HEK293T (cell line): Measurements from ENCODE around the gene POGLUT3.

Experiments
- CTCF ChIA-PET: fragments of 350-600 bp; formaldehyde crosslinking; extraction: SDS; loops from one replicate; lab custom pipeline; 2021; ENCODE audit warnings: antibody characterized with exemption, inconsistent platforms; lab: Yijun Ruan, JAX
- POLR2A ChIA-PET: fragments of 350-600 bp; formaldehyde crosslinking; extraction: SDS; loops from one replicate; lab custom pipeline; 2020; ENCODE audit warnings: antibody characterized with exemption, inconsistent platforms; lab: Yijun Ruan, JAX
- DNase-seq: peaks from one replicate; pipeline ENCODE4 v3.0.0; 2012; ENCODE audit warnings: mixed read lengths; ENCODE audit errors: extremely low spot score
- ARNT ChIP-seq: fragments of 450-650 bp; IDR thresholded peaks from 2 replicates; pipeline ENCODE4 v1.6.1; 2017; ENCODE audit warnings: mild to moderate bottlenecking
- BHLHE40 ChIP-seq: fragments of 450-650 bp; IDR thresholded peaks from 2 replicates; pipeline ENCODE4 v1.6.1; 2016; ENCODE audit warnings: mild to moderate bottlenecking, moderate library complexity, borderline replicate concordance
- CTBP1 ChIP-seq: fragments of 450-650 bp; IDR thresholded peaks from 2 replicates; pipeline ENCODE4 v1.6.1; 2016; ENCODE audit warnings: borderline replicate concordance
- ELF4 ChIP-seq: fragments of 450-650 bp; IDR thresholded peaks from 2 replicates; pipeline ENCODE4 v1.6.1; 2017; ENCODE audit warnings: antibody characterized with exemption
- FOXA1 ChIP-seq: fragments of 450-650 bp; IDR thresholded peaks from 2 replicates; pipeline ENCODE4 v1.6.1; 2016; ENCODE audit warnings: mild to moderate bottlenecking
- FOXK2 ChIP-seq: fragments of 450-650 bp; IDR thresholded peaks from 2 replicates; pipeline ENCODE4 v1.6.1; 2016; ENCODE audit warnings: mild to moderate bottlenecking
- FOXM1 ChIP-seq: fragments of 450-650 bp; IDR thresholded peaks from 2 replicates; pipeline ENCODE4 v1.6.1; 2017; ENCODE audit warnings: mild to moderate bottlenecking, borderline replicate concordance
- HDGF ChIP-seq: fragments of 450-650 bp; IDR thresholded peaks from 2 replicates; pipeline ENCODE4 v1.6.1; 2017; ENCODE audit warnings: antibody characterized with exemption, borderline replicate concordance
- L3MBTL2 ChIP-seq: fragments of 450-650 bp; conservative IDR thresholded peaks from 2 replicates; pipeline ENCODE4 v1.6.1; 2016; ENCODE audit warnings: mild to moderate bottlenecking
- LEF1 ChIP-seq: fragments of 450-650 bp; IDR thresholded peaks from 2 replicates; pipeline ENCODE4 v1.6.1; 2017; ENCODE audit warnings: mild to moderate bottlenecking, borderline replicate concordance
- NFRKB ChIP-seq: fragments of 450-650 bp; IDR thresholded peaks from 2 replicates; pipeline ENCODE4 v1.6.1; 2016; ENCODE audit warnings: mild to moderate bottlenecking, moderate library complexity
- SP1 ChIP-seq: fragments of 450-650 bp; IDR thresholded peaks from 2 replicates; pipeline ENCODE4 v1.6.1; 2017
- SUZ12 ChIP-seq: fragments of 450-650 bp; IDR thresholded peaks from 2 replicates; pipeline ENCODE4 v1.6.1; 2016; ENCODE audit warnings: mild to moderate bottlenecking
- TARDBP ChIP-seq: fragments of 450-650 bp; IDR thresholded peaks from 2 replicates; pipeline ENCODE4 v1.6.1; 2016
- ZNF384 ChIP-seq: fragments of 450-650 bp; IDR thresholded peaks from 2 replicates; pipeline ENCODE4 v1.6.1; 2016
- TF ChIP-seq, protein P1 (sequence below): fragments of 450-650 bp; IDR thresholded peaks from 2 replicates; pipeline ENCODE4 v1.6.1; 2016

The POGLUT3 gene, protein sequence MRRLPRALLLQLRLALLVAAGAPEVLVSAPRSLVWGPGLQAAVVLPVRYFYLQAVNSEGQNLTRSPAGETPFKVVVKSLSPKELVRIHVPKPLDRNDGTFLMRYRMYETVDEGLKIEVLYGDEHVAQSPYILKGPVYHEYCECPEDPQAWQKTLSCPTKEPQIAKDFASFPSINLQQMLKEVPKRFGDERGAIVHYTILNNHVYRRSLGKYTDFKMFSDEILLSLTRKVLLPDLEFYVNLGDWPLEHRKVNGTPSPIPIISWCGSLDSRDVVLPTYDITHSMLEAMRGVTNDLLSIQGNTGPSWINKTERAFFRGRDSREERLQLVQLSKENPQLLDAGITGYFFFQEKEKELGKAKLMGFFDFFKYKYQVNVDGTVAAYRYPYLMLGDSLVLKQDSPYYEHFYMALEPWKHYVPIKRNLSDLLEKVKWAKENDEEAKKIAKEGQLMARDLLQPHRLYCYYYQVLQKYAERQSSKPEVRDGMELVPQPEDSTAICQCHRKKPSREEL

DNA sequence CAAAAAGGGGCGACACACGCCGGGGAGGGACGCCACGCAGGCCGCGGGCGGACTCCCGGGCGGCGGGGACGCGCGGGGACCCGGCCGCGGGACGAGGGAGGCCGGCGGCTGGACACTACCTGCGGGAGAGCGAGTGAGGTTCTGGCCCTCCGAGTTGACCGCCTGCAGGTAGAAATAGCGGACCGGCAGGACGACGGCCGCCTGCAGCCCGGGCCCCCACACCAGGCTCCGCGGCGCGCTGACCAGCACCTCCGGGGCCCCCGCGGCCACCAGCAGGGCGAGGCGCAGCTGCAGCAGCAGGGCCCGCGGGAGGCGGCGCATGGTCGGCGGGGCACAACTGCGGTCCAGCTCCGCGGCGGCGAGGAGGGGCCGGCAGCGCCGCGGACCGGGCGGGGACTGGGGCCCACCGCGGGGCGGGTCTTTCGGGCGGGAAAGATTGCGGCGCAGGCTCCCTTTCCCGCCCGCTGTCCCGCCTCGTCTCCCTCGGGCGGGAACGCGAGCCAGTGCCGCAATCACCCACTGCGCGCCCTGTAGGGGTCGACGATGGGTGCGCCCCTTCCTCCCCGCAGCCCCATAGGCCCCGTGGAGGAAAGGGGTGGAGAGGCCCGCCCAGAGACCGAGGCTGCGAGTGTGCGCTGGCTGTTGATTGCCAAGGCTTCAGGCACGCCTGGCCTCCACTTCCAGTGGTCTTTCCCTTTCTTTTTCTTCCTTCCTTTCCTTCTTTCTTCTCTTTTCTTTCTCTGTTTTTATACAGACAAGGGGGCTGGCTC lies at the start of gene POGLUT3:
Gene POGLUT3, minus strand, starts transcription at position 339 of the 770 bp plus-strand sequence. Its CDS starts 18 bp downstream, at position 321.
- ChIA-PET CTCF (no interaction called here), POLR2A (interaction anchor here (0.5 to 1.6 kb wide), 8 partner anchors 23 to 119 kb away, joined by 3 to 8 read pairs (median 3); partner anchors contain the start of gene C11orf65)
- DNase-seq: peak; percentile 75
- TF ChIP-seq FOXM1 (peak; percentile 55; the same call in 1 of the 2 replicates), L3MBTL2 (peak; percentile 97), SUZ12 (no peak)

DNA sequence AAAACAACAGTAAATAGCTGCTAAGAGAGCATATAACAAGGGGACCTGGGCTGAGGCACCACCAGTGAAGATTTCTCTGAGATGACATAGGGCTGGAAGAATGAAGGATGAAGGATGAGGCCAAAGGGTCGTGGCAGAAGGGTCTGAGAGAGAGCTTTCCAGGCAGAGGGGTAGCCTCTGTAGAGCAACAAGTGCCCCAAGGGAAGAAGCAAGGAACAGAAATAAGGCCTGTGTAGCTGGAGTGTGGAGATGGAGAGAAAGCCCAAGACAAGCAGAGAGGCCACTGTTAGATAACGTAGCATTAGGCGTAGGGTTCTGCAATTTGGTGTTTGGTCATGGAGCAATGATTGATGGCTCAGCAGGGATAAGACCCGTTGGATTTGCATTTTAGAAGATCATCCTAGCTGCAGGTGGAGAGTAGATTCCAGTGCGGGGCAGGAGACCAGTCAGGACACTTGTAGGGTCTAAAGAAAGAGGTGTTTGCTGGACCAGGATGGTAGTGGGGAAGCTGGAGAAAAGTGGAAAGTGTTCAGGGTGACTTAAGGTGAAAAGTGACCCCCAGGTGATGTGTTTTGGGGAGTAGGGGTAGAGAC lies 47.8 kb upstream of the POGLUT3 start:
- TF ChIP-seq CTBP1: no peak
- no peak for TF ChIP-seq FOXA1
- no peak for TF ChIP-seq ZNF384
- TF ChIP-seq LEF1: no peak
- no peak for TF ChIP-seq NFRKB
- no peak for TF ChIP-seq FOXK2
- no peak for TF ChIP-seq TARDBP
- TF ChIP-seq SP1: no peak
- no peak for TF ChIP-seq ELF4
- TF ChIP-seq, protein P1, sequence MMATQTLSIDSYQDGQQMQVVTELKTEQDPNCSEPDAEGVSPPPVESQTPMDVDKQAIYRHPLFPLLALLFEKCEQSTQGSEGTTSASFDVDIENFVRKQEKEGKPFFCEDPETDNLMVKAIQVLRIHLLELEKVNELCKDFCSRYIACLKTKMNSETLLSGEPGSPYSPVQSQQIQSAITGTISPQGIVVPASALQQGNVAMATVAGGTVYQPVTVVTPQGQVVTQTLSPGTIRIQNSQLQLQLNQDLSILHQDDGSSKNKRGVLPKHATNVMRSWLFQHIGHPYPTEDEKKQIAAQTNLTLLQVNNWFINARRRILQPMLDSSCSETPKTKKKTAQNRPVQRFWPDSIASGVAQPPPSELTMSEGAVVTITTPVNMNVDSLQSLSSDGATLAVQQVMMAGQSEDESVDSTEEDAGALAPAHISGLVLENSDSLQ: no peak
- TF ChIP-seq HDGF: no peak
- no peak for TF ChIP-seq BHLHE40
- no peak for TF ChIP-seq SUZ12
- ChIA-PET POLR2A (no interaction called here), CTCF (no interaction called here)
- no peak for DNase-seq

DNA sequence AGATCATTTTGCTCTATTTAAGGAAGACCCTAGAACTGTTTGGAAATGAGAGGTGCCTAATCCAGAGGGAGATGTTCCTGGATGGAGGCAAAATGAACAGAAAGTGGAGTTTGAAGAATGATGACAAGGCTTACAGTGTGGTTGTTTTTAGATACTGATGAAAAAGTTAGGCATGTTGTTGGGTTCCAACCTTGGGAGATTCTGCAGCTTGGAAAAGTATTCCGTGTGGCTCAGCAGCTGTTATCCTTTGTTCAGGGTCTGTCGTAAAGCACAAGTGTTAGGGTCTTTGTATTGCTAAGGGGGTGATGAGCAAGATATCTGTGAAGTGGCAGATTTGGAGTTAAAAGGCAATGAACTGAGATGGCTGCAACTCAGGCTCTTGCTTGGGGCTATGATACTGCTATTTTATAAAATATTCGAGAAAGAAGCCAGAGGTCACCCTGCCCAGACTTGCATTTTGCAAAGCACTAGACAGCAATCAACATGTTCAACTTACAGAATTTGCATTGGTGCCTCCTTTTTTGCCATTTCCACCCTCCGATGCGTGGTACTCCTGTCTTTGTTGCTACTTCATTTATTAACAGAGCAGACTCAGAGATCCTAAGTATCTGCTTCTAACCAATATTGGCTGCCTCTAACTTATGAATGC lies 45.3 kb upstream of the POGLUT3 start:
- TF ChIP-seq FOXK2 (no peak), L3MBTL2 (no peak), FOXM1 (no peak), SUZ12 (no peak), ELF4 (no peak), CTBP1 (no peak), ARNT (no peak), FOXA1 (no peak), TARDBP (no peak), LEF1 (no peak), BHLHE40 (no peak), SP1 (no peak)
- TF ChIP-seq, protein P1: no peak
- CTCF ChIA-PET: no interaction called here
- POLR2A ChIA-PET: no interaction called here
- no peak for DNase-seq

DNA sequence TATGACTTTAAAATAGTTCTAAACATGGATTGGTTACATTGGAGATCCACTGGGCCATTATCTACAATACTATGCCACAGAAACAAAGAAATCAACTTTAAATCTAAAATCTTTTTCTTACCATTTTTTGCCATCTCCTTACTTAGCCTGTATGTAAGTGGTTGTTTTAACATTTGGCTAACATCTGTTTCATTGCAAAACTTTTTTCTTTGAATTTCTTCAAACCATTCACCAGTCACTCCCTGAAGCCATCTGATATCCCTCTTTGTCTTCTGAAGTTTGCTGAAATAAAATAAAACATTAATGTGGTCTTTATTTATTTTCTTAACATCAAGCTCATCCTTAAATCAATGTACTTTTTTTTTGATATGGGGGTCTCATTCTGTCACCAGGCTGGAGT lies 43.3 kb upstream of the POGLUT3 start:
- TF ChIP-seq HDGF (no peak), SP1 (no peak), NFRKB (no peak), FOXM1 (no peak)
- CTCF ChIA-PET: no interaction called here
- DNase-seq: no peak
- POLR2A ChIA-PET: no interaction called here

DNA sequence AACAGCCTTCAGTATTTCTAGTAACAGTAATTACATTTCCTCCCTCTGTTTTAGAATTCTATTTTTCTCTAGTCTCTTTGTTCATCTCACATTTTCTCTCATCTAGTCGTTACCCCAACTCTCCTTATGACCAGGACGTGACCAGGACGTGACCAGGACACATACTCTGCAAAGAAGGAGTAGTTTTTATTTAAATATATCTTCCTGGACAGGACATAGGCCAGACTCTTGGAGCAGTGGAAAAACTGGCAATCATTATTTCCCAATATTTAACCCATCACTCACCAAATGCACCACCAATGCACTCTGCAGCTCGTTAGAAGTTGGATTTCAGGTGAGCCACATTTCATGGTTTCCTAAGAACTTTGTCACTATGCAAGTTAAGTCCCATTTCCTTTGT lies 40.3 kb upstream of the POGLUT3 start:
- POLR2A ChIA-PET: no interaction called here
- CTCF ChIA-PET: interaction anchor here (0.6 to 0.9 kb wide), 2 partner anchors 9 to 690 kb away, joined by 3 to 4 read pairs; no protein-coding TSS in a partner anchor
- no peak for TF ChIP-seq FOXK2
- DNase-seq: no peak

DNA sequence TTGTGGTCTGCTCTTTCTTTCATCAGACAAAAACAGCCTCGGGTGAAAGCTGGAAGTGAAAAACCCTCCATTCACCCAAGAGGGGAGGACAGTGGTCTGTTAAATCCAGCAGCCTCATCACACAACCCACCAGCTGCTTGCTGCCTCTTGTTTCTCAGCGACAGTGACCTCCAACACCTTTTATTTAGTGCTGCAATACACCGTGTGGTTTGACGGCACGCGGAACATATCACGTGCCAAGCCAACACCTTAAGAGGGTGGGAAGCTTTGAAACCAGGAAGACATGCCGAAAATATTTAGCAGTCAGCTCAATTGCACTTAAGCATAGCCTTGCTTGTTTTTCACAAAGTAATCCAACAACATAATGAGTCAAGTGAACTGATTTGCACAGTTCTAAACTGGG lies 39.8 kb upstream of the POGLUT3 start:
- no peak for DNase-seq
- POLR2A ChIA-PET: no interaction called here
- TF ChIP-seq SP1 (no peak), LEF1 (no peak), FOXK2 (no peak), ARNT (no peak), ZNF384 (no peak), FOXM1 (no peak), CTBP1 (no peak), ELF4 (no peak), SUZ12 (no peak)
- TF ChIP-seq, protein P1: no peak
- CTCF ChIA-PET: interaction anchor here (0.6 kb wide), 1 partner anchor 689 kb away, joined by 4 read pairs; no protein-coding TSS in a partner anchor
